ENCODE results near the gene EP400. TPM values are rescaled to one million over a fixed set of nuclear protein-coding genes. Genes with fewer than 3 reads are reported as not detected.

The EP400 gene
- total and polyA plus RNA-seq, 12 donors, result 11.5 to 43.2 (median 28.8) TPM

GRCh38 chr12:132014092-132014914, 64.6 kb downstream of the EP400 start:
- no peak overlapping the region for H3K4me3 ChIP-seq
- TF ChIP-seq POLR2A (IDR thresholded peaks at IDR 0.05), result no peak
- no peak for TF ChIP-seq CTCF (IDR thresholded peaks at IDR 0.05)
- WGBS, 4 donors, result 86 to 93% (median 87%) methylated on average over 17 to 22 of the region's 22 CpGs
- no peaks in the 10 kb centered on the region for H3K9me3 ChIP-seq (replicated peaks in 1 of 3)
- peaks cover 0 to 87% of the 10 kb centered on the region in 2 donors for H3K36me3 ChIP-seq (replicated peaks in 1 of 2)
- intact Hi-C loops (cut with DNase I), result no loop called here
- no peak overlapping the region for H3K27ac ChIP-seq
- H3K4me1 ChIP-seq (replicated peaks in 1 of 2), result no peaks in the 10 kb centered on the region
- no peaks in the 10 kb centered on the region for H3K27me3 ChIP-seq
- no peak for DNase-seq

GRCh38 chr12:132014915-132015280, 65.2 kb downstream of the EP400 start:
- DNase-seq, result no peak
- no peaks in the 10 kb centered on the region for H3K27me3 ChIP-seq
- intact Hi-C loops (cut with DNase I), result no loop called here
- no peaks in the 10 kb centered on the region for H3K4me1 ChIP-seq (replicated peaks in 1 of 2)
- WGBS, 4 donors, result 86 to 94% (median 90%) methylated on average over 4 to 7 of the region's 7 CpGs
- H3K36me3 ChIP-seq (replicated peaks in 1 of 2), result peaks cover 0 to 93% of the 10 kb centered on the region in 2 donors
- TF ChIP-seq CTCF (IDR thresholded peaks at IDR 0.05), result no peak
- TF ChIP-seq POLR2A (IDR thresholded peaks at IDR 0.05), result no peak
- H3K4me3 ChIP-seq, result no peak overlapping the region
- H3K27ac ChIP-seq, result no peak overlapping the region
- H3K9me3 ChIP-seq (replicated peaks in 1 of 3), result no peaks in the 10 kb centered on the region

GRCh38 chr12:132015686-132016430, 66.1 kb downstream of the EP400 start:
- TF ChIP-seq POLR2A (IDR thresholded peaks at IDR 0.05) (no peak), CTCF (IDR thresholded peaks at IDR 0.05) (no peak)
- Histone ChIP-seq H3K36me3 (replicated peaks in 1 of 2) (peaks cover 0 to 98% of the 10 kb centered on the region in 2 donors), H3K27ac (no peak overlapping the region), H3K27me3 (no peaks in the 10 kb centered on the region), H3K4me1 (replicated peaks in 1 of 2) (no peaks in the 10 kb centered on the region), H3K4me3 (no peak overlapping the region), H3K9me3 (replicated peaks in 1 of 3) (no peaks in the 10 kb centered on the region)
- intact Hi-C loops (cut with DNase I), result no loop called here
- DNase-seq, result no peak
- 96 to 98% (median 97%) methylated on average over 21 of the region's 21 CpGs for WGBS, 4 donors

- H3K4me3 ChIP-seq, result no peak overlapping the region
- H3K36me3 ChIP-seq (replicated peaks in 1 of 2), result peaks cover 0 to 89% of the 10 kb centered on the region in 2 donors
- no peak overlapping the region for H3K27ac ChIP-seq
- no peaks in the 10 kb centered on the region for H3K9me3 ChIP-seq (replicated peaks in 1 of 3)
- no peak for TF ChIP-seq CTCF (IDR thresholded peaks at IDR 0.05)
- no peak for TF ChIP-seq POLR2A (IDR thresholded peaks at IDR 0.05)
- H3K4me1 ChIP-seq (replicated peaks in 1 of 2), result peaks cover 0 to 18% of the 10 kb centered on the region in 2 donors
- no peaks in the 10 kb centered on the region for H3K27me3 ChIP-seq
- WGBS, 4 donors, result 71 to 80% (median 77%) methylated on average over 18 of the region's 18 CpGs
- peak in 1 of 7 donors; percentile 37 for DNase-seq
- intact Hi-C loops (cut with DNase I), result no loop called here
These were observed 68.6 kb downstream of the EP400 start for GRCh38 chr12:132018193-132018916.

Measured in adrenal gland (tissue), 12 donors.